NCI-H1436 treated with DMSO at 0.1 percent for 48 hours (cell line): ENCODE data around the gene MBLAC2.

Experiments used
- DNase-seq: peaks from one replicate; lab custom pipeline; 2025; lab: John Stamatoyannopoulos, UW

The MBLAC2 gene

DNA sequence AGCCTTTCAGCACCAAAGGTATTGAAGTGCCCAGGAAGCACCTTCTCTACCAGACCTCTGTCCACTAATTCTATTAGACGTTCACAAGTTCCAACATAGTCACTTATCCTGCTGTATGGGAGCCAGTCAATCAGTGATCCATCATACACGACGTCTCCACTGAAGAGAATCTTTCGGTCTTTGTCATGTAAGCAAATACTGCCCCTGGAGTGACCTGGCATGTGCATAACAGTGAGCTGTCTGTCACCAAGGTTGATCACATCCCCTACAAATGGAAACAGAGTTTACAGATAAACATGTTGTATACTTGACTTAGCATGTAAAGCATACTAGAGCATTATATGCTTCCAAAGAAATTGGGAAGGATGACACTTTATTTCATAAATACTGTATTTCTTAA, 13.3 kb downstream of the MBLAC2 start:
- no peak for DNase-seq

DNA sequence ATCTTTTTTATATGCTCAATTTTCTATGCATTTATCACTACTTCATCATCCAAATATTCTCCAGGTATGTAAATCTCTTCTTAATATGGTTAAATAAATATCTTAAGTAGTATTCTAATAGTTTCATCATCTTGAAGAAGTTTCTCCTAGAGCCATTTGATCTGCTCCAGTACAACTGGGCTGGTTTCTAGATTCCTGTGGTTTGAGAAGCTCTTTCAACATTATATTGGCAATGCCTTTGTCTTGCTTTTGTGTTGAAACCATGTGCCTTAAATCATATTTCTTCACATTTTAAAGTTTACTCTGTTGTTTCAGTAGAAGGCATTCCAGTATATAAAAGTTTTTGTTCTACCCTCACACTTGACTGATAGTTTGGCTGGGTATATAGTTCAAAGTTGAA, 27.6 kb downstream of the MBLAC2 start:
- DNase-seq: no peak

DNA sequence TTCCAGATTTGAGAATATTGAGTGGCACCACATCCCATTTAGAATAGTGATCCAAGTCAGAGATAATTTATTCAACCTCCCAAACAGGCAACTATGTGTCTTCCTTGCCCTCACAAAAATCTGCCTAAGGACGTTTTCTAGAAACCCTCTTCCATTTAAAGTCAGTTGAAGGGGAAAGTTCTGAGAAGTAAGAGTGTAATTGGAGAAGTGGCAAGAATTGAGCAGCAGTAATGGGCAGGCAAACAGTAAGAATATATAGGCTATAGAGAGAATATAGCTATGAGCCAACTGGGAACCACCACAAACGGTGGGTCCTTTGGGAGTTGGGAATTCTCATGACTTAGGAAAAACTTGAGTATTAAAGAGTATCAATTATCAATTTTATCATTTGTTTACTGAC, 33.9 kb downstream of the MBLAC2 start:
- no peak for DNase-seq

DNA sequence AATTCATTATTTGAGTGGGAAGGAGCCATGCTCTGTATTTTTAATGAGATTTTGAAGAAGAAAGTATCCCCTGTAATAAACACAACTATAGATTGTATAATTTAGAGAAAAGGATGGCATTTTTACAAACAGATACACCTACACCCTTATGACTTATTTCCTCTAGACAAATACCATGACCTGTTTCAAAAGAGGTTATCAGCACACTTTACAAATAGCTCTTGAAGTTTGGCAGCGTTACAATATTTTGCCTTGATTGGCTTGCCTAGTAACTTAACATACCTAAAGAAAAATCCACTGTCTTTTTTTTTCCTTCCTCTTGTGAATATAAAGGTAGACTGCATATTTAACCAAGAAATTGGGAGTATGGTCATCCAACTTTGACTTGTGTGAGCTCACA, 36.5 kb downstream of the MBLAC2 start:
- DNase-seq: no peak

DNA sequence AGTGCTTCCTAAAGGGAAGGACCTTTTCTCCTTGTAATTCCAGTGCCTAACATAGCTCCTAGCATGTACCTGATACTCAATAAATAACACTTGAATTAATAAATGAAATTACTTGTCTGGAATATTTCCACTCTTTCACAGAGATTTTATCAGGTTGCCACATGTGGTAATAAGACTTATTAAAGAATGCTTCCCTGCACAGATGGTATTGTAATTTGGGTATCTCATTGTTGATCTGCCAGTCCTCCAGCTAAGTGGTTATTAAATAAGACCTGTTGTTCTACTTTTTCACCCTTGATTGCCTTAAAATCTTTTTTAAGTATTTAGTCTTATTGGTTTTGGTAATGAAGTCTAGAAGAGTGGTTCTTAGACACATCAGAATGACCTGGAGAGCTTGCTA, 36.9 kb downstream of the MBLAC2 start:
- DNase-seq: no peak

DNA sequence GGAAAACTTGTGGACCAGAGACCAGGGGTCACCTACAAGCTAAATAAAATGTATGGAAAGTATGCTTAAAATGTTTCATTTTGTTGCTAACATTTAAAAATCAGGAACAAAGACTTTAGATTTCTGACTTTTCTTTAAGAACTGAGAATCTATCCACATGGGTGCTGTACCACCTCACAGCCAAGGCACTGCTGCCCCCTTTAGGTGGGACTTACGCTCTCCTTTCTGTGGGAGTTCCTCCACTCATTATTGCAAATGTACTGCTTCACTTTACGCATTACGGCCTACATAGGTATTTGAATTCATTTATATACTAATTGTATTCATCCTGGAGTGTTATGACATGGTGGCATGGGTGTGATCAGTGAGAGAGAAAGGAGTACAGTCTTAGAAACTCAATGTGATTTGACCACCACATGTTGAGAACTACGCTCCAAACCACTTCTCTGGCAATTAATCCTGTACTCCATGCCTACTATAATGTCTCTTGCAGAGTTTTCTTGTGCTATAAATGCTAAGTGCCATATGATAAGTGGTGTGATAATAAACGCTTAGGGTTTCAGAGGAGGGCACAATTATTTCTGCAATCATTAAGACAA, 40.4 kb downstream of the MBLAC2 start:
- DNase-seq: no peak

DNA sequence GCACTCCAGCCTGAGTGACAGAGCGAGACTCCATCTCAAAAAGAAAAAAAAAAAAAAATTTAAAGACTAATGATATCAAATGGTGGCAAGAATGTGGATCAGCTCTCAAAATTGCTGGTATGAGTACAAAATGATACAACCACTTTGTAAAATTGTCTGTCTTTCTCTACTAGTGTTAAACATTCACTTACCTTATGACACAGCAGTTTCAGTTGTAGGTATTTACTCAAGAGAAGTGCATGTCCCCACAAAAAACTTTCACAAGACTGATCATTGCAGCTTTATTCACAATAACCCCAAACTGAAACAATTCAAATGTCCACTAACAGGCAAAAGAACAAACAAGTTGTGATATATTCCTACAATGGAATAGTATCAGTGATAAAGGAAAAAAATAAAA, 50.3 kb downstream of the MBLAC2 start:
- DNase-seq: no peak

DNA sequence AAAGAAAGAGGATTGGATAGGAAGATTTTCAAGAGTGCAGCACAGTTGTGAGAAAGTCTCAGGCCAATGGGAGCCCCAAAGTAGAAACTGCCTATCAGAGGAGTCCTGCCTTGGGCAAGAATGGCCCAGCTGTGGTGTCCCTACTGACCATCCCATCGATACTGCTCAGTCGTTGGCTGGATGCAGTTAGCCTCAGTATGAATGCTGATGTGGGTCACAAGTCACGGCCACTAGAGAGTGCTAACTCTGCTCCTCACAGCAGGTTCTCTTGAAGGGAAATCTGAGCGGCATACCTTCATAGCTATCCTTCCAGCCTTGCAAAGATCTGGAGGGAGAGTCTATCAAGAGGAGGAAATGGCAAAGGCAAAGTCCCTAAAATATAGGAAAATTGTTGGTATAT, 53.4 kb downstream of the MBLAC2 start:
- no peak for DNase-seq

DNA sequence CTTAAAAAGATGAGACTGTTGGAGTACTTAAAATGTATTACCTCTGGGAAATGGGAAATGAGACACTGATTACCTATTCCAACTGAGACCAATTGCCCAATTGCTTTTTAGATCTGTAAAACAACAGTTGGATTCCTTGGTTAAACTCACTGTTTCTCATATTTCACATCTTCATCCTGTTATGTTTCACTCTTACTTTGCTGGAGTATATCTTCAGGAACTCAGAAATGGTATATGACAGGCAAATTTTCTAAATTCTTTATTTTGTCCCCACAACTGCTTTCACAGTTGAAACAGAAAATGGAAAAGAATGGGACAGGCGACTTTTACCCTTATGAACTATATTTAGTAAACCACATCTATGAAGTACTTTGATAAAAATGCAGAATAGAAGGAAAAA, 56.4 kb downstream of the MBLAC2 start:
- DNase-seq: no peak

DNA sequence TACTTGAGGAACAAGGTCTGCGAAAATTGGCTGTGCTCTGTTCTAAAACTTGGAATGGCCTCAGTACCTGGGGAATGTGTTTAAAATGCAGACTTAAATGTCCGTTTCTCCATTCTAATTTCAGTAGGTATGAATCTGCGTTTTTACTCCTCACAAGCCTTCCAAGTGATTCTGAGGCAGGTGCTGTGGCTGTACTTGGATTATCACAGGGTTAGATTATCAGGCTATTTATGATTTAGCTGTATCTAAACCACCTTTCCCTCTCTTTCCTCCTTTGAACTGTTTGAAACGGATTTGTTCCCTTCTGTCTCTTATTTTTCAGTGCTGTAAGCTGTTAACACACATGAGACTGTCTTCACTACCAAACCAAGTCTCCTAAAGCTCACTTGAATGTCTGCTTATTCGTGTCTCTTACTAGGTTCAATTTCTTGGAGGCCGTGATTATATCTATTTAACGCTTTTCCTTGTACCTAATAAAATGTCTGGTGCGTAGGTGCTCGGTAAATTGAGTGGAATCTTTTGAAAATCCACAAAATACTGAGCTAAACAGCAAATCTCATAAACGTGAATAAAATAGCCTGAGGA, 64.3 kb downstream of the MBLAC2 start:
- no peak for DNase-seq

DNA sequence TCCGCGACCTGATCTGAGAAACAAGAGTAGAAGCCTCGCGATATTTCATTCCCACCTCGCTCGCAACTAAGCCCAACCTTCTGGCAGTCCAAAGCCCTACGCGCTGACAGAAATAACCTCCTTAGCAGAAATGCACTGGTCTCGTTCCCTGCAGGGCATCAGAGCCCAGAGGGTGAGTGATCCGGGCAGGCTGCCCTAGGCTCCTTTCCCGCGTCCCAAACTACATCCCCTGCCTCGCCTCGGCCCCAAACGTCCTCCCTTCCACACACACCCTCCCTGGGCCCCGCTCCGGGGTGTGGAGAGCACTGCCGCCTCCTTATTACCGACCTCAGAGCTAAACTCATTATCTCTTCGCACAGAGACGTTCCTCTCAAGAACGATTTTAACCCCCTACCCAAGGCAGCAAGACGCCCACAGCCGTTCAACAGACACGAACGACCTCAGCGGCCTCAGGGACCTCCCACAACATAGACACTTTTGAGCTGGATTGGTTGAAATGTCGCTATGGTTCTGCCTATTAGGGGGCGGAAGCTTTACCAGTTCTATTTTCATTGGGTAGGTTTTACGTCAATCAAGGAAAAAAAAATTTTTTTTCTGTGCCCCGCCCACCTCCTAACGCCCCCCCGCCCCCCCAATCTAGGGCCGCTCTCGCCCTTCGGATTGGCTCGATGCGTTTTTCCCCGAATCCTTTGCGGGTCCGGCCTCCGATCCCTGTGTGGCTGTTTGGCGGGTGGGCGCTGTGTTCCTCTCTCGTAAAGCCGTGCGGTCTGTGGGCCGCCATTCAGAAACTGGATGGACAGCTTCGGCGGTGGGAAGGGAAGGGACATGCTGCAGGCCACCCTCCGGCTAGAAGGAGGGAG, 65.0 kb downstream of the MBLAC2 start, which contains the start of gene CETN3:
Gene CETN3, minus strand, starts transcription at position 439 of the 860 bp plus-strand sequence. Its CDS starts 95 bp downstream, at position 344.
- DNase-seq: peak; percentile 95

DNA sequence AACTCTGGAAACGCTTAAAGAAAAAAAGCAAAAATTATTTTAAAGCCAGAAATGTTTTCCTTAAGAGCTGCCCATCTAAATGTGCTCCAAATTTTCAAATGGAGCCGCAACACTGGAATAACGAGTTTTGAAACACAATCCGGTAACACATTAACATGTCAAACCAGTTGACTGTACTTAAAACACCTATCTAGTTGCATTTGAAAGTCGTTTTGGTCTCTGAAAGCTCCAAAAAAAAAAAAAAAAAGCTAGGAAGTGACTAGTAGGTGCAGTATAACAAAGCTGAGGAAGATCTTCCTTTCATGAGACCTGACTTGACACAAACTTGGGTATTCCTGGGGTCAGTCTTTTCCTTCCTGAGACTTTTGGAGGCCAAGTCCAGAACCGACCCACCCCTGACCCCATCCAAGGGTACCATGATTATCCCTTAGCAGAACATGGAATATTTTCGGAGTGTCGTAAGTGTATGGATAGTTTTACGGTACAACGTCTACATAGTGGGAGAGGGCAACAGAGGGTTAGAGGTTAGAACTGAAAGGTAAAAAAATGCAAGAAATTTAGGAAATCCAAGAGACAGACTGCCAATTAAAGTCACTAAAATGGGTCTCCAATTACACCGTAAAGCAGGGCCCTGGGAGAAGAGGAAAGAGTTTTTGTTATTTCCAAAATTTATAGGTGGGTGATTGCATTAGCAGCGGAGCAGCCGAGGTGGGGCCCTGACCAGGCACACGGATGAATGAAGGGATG, 65.8 kb downstream of the MBLAC2 start:
- DNase-seq: no peak
